Measurements from ENCODE around the gene CDKN3. TPM values are rescaled to one million over a fixed set of nuclear protein-coding genes. Genes with fewer than 3 reads are reported as not detected.

Gene CDKN3, protein sequence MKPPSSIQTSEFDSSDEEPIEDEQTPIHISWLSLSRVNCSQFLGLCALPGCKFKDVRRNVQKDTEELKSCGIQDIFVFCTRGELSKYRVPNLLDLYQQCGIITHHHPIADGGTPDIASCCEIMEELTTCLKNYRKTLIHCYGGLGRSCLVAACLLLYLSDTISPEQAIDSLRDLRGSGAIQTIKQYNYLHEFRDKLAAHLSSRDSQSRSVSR
- 1.7 TPM for total RNA-seq
- long read RNA-seq, result 0 reads

- DNase-seq (ENCODE audit: low spot score), result peak; percentile 99
Measured at GRCh38 chr14:54396493-54397335, at the start of gene CDKN3. Gene CDKN3, plus strand, starts transcription at chr14:54397007. Its CDS starts 62 bp downstream, at chr14:54397069.

GRCh38 chr14:54347044-54347443 is 49.8 kb upstream of the CDKN3 start:
- DNase-seq (ENCODE audit: low spot score), result no peak

DNA sequence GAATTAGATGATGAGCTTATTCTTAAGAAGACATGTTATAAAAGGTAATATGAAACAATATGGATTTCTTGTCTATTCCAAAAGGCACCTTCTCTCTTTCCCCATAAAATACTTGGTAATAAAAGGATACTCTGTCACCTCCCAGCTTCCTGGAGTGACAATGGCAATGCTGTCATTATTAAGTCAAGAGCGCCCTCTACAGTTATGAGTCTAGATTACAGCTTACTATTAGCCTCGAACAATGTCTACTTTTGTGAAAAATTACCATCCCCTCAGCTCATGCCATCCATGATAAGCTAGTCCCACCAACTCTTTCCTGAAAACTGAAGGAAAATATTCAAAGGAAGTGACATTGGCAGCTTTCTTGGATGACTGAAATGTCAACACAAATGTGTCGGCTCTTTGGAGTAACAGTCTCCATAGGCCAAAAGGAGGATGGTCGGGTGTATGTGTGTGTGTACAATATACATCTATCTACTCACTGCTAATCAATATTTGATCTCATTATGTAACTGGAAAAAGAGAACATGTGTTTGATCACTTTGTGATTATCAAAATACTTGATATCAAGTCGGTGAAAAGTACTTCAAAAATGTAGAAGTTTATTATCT is 48.7 kb upstream of the CDKN3 start:
- DNase-seq (ENCODE audit: low spot score), result no peak

GRCh38 chr14:54348923-54349620 is 47.7 kb upstream of the CDKN3 start:
- no peak for DNase-seq (ENCODE audit: low spot score)

- DNase-seq (ENCODE audit: low spot score), result no peak
Measured at GRCh38 chr14:54349713-54350112, 47.1 kb upstream of the CDKN3 start.

DNA sequence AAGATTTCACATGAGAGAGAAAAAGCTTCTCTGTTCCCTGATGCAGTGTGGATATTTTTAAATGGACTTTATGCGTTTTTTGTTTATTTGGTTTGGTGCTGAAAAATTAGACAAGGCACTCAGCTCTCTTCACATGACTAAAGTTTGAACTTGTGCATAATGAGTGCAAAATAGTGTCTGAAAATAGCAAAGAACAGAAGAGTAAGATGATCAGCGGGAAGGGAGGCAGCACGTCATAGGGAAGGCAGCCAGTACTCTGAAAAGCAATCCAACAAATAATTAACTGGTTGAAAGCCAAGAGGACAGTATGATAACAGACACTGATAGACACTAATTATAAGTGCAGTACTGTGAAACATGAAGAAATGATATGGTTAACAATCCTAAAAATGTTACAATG is 46.6 kb upstream of the CDKN3 start:
- DNase-seq (ENCODE audit: low spot score), result no peak

GRCh38 chr14:54353266-54353665 is 43.5 kb upstream of the CDKN3 start:
- DNase-seq (ENCODE audit: low spot score), result no peak

DNA sequence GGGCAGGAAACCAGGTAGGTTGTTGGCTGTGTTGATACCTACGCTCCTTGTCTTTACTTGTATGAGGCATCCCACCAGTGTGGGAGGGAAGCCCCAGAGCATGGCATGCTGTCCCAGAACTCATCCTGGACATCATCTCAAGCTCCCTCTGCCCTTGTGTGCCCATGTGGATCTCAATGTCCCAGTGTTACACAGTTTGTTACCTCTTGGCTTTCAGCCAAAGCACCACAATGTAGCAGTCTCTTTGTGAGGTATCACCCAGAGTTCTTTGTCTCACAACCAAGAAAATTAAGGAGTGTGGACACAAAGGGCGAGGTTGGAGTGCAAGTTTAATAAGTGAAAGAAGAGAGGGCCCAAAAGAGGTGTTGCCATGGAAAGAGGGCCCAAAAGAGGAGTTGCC is 43.1 kb upstream of the CDKN3 start:
- DNase-seq (ENCODE audit: low spot score), result no peak

- DNase-seq (ENCODE audit: low spot score), result no peak
Measured at GRCh38 chr14:54354096-54354495, 42.7 kb upstream of the CDKN3 start.

DNA sequence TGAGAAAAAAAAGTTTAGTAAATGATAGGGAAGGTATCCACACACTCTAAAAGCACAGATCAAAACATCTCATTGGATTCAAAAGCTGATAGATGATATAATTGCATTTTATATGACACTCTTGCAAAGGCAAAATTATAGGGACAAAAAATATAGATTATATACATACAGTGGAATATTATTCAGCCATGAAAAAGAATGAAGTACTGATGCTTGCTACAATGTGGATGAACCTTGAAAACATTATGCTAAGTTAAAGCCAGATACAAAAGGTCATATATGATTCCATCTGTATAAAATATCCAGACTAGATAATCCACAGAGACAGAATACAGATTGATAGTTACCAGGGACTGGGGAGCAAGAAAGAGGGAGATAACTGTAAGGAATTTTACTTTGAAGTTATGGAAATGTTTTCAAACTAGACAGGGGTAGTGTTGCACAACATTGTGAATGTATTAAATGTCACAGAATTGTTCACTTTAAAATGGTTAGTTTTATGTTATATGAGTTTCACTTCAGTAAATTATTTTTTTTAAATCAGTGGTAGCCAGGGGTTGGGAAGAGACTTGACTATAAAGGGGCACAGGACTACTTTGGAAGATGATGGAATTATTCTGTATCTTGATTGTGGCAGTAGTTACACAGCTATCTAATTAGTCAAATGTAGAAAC is 41.7 kb upstream of the CDKN3 start:
- DNase-seq (ENCODE audit: low spot score), result no peak

DNA sequence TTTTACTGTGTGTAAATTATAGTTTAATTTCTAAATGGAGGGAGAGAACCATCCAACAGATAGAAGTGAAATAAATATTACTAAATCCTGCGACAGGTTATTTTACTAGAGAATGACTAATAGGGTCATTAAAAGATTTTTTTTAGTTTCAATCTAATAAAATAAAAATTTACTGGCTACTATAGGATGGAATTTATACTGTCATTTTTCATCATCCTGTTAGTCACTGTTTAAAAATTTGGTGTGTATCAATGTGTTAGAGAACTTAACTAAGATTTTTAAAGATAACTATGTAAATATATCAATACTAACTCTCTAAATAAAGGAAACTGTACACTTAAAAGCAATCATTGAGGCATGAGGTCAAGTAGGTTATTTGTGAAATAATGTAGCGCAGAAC is 41.1 kb upstream of the CDKN3 start:
- DNase-seq (ENCODE audit: low spot score), result no peak

- DNase-seq (ENCODE audit: low spot score), result no peak
Measured at GRCh38 chr14:54356172-54356571, 40.6 kb upstream of the CDKN3 start.

DNA sequence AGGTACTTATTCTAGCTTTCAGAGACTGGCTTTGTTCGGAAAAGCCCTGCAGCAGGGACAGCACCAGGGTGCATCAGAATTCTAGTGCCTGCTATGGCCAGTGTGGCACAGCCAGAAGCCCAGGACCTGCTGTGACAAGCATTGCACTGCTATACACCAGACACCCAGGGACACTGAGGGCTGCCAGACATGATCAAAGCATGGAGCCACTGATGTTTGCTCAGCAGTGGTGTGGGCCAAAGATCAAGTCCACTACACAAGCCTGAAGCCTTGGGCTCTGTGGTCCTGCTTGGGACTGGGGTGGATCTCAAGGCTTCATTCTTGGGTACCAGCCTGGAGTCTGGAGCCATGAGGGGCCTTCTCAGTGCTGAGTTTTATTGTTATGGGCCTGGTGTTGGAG is 36.1 kb upstream of the CDKN3 start:
- DNase-seq (ENCODE audit: low spot score), result no peak

- no peak for DNase-seq (ENCODE audit: low spot score)
Measured at GRCh38 chr14:54362089-54362504, 34.7 kb upstream of the CDKN3 start.

- no peak for DNase-seq (ENCODE audit: low spot score)
Measured at GRCh38 chr14:54362759-54363437, 33.9 kb upstream of the CDKN3 start.

DNA sequence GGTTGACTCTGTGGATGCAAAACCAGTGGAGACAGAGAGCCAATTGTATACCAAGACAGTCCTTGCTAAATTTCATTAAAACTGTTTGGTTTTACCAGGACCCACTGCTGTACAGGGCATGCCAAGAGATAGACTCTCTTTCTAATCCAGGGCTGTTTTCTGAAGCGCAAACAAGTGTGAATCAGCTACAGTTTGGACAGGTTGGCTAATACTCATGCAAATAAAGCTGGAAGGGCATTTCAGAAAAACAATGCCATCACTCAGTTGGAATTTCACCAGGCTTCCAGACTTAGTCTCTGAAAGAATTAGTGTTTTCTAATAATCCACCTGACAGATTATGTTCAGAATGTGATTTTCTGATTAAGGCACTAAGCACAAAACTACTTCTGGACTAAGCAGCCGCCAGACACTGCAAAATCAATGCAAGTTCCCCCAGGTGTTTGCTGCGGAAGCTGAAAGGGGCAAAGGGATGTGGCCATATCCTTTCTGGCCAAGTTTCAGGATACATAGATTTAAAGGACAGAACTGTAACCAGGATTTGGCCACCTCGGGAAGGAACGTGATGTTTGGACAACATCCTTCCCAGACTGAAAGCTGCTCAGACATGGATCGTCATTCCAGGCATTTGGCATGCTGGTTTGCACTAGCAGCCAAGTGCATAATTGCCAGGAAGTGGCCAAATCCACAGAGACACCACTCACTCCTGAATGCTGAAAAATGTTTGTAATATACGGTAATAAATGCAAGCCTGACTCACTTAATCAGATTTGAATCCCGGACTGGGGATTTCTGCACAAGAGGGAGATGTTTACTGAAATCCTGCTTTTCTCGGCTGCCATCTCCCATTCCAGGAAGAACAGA is 32.0 kb upstream of the CDKN3 start:
- no peak for DNase-seq (ENCODE audit: low spot score)

DNA sequence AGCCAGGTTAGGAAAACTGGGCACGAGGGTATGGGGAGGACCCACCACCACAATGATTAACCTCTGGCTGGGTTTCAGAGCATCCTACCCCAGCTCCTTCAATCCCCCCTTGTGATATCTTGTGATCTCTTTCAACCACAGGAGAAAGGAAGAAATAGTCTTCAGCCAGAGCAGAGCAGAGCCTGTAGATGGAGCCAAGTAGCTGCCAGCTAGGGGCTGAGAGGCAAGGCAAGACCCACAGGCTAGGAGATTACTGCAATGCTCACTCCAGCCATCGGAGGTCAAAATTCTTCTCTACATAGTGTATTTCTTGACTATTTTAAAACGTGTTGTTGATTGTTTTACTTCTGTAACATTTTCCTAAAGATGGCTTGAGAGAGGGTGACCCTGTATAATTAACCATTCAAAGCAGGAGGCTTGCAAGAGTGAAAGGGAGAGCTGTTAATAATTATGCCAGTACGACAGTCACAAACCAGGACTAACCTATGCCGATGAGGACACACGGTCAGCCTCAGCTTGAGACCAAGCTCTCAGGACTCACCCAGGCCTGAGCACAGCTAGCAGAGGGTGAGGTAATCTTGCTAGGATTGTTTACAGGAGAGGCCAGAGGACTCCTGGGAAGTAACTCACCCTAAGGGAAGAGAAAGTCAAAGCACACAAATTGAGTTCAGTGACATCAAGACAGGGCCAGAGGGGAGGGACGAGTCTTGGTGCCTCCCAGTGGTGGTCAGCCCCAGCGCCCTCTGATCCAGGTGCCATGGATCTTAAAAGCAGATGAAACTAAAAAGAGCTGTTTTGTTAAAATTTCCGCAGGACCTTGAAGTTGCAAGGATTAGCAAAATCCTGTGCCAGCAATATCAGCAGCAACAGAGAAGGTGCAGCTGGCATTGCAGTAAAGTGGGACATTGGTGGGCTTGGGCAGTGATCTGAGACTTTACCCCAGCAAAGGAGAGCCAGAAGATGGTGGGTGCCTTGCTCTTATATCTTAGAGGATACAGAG is 29.8 kb upstream of the CDKN3 start:
- no peak for DNase-seq (ENCODE audit: low spot score)

DNA sequence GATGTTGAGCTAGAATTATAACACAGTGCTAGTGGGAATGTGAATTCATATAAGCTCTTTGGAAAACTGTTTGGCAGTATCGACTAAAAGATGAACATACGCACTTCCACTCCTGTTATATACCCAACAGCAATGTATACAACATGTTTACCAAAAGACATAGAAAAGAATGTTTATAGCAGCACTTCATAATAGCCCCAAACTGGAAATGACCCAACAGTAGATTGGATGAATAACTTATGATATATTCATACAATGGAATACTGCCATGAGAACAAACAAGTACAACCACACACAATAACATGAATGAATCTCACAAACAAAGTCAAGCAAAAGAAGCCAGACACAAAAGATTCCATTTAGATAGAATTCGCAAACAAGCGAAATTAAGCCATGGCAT is 28.5 kb upstream of the CDKN3 start:
- DNase-seq (ENCODE audit: low spot score), result no peak

Data from mesenteric fat pad (tissue), 1 donor.